ENCODE data around the gene ERBIN.
"Not testable (repeated sequence)": the region's sequence is repeated elsewhere in the genome, so short reads cannot be mapped to it uniquely, and the experiment has no call there.

ERBIN gene

DNA sequence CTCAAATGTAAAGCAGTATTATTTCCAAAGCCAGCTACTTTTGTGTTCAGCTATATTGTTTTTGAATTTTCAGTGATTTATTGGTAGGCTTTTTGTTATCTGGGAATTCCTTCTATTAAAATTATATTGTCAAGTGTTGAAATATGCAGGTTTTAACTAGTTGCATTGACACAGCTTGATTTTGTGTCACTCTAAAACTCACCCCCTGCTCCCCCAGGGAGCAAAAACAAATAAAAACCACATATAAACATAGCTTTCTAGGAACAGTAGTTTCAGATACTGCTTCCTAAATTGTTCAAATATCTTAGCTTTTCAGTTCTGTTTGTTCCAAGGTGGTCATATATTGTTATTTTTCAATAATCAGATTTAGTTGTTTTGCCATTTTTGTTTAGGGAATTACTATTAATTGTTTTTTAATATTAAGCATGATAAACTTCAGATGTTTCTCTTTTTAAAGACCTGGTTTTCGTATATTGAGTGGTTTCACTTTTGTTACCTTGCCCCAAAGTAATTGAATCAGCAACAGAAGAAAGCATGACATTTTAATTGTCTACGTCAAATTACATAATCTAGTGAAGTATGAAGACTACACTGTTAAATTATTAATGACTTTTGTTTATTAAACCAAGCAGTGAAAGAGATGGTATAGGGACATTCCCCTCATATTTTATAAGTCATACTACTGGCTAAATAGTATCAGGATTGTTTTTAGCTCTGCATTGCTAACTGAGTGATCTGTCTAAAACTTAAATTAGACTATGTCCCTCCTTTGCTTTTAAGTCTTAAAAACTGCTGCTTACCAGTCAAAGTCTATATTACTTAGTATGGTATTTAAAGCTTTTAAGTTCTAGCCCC lies 43.4 kb downstream of the ERBIN start:
- DNase-seq, result no peak

DNA sequence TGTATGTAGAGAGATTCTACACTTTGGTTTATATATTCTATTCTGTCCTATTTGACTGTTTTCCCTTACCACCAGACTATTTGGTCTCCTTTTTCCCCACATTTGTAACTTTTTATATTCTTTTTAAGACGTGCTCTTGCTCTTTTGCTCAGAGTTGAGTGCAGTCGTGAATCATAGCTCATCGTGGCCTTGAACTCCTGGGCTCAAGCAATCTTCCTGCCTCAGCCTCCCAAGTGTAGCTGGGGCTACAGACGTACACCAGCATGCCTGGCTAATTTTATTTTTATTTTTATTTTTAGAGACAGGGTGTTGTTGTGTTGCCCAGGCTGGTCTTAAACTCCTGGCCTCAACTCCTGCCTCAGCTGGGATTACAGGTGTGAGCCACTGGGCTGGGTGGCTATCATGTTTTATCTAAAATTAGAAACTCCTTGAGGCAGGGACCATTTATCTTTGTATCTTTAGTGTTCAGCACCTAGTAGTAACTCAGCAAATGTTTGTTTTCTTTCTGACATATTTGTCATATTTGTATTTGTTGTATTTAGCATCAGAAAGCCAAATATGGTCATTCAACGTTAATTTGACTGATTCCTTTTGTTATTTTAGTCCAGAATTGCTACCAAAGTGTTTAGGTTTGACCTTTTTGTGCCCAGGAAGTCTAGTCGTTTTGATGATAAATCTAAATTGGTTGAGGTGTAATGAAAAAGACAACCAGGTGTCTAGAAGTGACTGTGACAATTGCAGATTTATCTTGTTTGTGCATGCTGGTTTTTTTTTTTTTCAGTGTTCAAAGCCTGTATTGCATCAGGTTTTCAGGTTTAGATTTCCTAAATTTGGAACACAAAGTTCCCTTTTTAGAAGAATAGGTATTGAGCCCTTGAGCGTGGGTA lies 44.3 kb downstream of the ERBIN start:
- no peak for DNase-seq

DNA sequence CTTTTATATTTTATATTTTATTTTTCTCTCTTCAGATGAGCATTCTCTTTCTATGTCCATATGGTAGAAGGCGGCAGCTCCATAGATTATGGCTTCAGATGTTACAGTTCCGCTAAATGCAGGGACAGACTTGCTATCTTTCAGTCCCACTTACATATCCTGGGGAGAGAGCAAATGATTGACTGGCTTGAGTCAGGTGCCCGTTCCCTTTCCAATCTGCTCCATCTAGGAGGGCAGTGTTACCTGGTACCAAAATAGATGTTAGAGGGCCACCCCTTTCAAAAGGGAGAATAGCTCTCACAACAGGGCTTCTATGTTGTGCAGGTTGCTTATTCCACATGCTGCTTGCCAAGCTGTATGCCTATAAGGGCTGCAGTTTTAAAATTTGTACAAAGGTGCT lies 45.3 kb downstream of the ERBIN start:
- DNase-seq, result no peak

DNA sequence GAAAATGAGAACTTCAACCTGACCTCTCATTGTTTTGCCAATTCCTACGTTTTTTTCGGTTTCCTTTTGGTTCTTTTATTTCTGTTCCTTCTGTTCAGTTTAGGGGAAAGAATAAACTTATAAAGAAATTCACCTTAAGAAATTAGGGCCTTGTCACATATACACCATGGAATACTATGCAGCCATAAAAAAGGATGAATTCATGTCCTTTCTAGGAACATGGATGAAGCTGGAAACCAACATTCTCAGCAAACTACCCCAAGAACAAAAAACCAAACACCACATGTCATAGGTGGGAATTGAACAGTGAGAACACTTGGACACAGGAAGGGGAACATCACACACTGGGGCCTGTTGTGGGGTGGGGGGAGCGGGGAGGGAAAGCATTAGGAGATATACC lies 46.5 kb downstream of the ERBIN start:
- DNase-seq, result not testable (repeated sequence)

DNA sequence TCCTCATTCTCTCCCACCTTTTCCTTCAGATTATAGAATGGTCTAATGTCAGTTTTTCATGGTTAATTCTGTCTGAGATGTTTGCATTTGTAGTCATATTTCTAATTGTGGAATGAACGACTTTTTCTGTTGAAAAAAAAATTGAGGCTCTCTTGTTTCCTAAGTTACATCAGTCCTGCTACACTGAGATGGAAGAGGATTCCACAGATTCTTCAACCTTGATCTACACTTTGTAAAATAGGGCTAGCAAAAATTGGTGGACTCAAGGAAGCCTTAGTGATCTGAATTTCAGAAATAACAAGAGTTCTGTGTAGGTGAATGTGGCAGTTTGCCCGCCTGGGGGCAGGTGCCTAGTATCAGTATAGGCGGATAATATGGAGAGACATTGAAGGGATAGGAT lies 51.9 kb downstream of the ERBIN start:
- DNase-seq, result no peak

DNA sequence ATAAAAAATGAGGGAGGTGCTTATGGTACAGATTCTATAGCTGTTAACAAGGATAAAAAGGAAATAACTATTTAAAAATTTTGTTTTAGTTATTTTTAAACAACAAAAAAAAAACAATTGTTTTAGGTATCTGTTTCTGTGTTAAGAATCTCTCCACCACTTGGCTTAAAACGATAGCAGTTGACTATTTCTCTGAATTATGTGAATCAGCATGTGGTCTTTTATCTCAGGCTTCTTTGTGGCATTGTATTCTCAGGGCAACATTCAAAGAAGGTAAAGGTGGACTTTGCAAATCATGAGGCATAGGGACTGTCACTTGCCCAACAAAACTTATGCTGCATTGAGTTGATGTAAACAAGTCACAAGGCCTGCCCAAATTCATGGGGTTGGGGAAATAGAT lies 55.2 kb downstream of the ERBIN start:
- DNase-seq, result no peak

DNA sequence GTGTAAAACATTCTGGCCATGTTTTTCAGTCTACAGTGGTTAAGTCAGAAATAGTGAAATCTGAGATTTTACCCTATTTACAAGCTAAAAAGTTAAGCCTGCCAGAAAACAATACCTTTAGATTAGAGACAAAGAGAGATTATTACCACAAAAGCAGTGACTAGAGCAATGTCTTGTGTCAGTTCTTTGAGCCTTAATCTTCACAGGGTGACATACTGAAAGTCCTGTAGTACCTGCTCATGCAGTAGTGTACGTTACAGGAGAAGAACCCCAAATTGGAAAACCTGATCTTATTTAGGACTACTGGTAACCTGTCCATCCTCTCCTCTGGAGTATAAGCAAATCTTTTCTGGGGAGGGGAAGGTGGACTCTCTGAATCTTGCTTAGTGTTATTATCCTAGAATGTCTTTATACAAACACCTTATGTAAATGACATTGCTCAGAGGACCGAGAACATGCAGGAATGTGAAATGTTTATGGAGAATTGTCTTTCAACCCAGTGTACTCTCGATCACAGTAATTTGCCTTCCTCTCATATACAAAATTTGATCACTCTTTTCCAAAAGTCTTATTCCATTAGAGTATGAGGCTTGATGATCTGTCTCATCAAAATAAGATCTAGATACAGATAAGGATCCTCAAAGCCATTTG lies 55.7 kb downstream of the ERBIN start:
- no peak for DNase-seq

DNA sequence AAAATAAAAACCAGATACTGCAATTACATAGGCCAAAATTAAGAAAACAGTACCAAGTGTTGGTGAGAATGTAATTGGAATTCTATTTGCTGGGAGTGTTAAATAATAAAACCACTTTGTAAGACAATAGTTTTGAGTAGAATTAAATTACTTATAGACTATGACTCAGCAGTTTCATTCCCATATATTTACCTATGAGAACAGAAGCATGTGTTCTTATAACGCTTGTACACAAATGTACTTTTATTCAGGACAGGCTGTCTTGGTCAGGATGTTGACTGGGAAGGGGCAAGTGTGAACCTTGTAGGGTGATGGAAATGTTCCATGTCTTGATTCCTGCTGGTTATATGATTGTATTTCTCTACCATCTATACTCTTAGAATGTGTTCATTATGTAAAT lies 56.3 kb downstream of the ERBIN start:
- DNase-seq, result no peak

DNA sequence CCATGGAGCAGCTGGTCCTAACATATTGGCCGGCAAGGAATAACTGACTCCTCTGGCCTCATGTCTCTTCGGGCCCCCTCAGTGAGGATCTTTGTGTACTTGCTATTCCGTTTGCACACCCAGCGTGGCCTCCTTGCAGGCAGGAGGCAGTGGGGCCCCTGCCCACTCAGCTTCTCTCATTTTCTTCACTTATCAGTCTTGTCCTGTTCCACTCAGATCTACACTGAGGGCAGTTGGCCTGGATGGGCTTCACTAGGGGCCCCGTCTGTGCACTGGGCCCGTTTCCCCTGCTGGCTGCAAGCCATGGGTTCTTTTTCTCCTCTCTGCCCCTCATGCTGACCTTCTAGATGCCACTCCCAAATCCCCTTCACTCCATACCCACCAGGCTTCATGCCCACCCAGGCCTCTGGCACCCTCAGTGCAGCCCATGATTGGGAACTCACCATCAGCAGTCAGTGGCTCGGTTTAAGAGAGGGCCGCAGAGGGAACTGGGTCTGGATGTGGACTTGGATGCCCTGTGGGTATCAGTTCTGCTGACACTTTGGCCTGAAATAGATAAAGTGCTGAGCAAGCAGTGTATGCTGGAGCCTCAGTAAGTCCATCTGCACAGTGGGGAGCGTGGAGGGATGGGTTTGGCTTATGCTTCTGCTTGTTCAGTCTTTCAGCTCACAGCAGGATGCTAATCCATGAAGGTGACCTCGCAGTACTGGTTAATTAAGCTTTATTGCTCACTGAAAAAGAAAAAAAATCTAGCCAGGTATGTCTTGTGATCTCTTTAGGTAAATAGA lies 57.9 kb downstream of the ERBIN start:
- no peak for DNase-seq

DNA sequence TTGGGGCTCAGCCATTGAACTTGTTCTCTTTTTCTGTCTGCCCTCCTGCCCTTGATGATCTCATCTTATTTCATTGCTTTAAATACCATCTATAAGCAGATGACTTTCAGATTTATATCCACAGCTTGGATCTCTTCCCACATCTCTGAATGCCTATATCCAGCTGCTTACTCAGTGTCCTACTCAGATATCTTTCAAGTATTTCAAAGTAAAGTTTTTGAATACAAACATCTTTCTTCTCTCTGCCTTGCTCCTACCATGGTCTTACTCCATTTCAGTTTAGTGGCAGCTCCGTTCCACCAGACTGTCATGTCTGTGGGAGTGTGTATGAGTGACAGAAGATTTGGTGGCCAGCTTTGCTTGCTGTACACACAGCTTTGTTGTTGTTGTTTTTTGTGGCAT lies 59.7 kb downstream of the ERBIN start:
- DNase-seq, result peak; percentile 91

DNA sequence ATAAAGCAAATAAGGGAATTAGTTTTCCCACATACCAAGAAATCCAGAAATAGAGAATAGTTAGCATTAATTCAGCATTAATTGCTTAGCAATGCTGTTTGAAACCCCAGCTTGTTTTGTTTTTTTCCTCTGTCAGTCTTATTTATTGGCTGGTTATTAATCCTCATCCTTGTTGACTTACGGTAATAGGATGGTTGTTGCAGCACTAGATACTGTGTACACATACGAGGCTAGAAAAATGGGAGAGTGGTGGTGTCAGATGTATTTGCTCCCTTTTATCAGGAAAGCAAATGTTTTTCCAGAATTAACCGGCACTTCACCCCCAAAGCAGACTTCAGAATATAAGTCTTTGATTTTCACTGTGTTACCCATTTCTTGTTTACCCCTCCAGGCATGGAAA lies 60.4 kb downstream of the ERBIN start:
- DNase-seq, result no peak

DNA sequence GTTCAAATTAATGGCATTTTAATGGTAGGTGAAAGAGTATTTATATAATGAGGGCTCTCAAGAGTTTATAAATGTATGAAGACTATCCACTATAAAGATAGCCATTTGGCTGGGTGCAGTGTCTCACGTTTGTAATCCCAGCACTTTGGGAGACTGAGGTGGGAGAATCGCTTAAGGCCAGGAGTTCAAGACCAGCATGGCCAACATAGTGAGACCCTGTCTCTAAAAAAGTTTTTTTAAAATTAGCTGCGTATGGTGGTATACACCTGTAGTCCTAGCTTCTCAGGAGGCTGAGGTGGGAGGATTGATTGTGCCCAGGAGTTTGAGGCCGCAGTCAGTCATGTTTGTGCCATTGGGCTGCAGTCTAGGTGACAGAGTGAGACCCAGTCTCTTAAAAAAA lies 61.6 kb downstream of the ERBIN start:
- DNase-seq, result no peak

DNA sequence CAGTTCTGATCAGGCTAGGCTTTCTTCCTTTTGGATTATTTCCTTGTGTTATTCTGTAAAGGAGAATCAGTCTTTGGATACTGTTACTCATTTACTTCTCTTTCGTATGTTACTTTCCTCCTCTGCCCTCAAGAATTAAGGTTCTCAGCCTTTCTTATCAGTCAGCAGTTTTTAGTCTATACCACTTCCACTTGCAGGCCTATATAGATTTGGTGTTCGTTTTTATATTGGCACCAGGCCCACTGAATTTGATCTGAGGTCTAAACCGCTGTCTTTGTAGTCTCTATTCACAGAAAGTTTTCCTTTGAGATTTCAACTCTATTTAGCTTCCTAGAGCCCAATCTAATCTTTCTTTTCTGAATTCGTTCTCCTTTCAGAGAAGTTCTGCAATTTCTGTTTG lies 62.8 kb downstream of the ERBIN start:
- DNase-seq, result no peak

DNA sequence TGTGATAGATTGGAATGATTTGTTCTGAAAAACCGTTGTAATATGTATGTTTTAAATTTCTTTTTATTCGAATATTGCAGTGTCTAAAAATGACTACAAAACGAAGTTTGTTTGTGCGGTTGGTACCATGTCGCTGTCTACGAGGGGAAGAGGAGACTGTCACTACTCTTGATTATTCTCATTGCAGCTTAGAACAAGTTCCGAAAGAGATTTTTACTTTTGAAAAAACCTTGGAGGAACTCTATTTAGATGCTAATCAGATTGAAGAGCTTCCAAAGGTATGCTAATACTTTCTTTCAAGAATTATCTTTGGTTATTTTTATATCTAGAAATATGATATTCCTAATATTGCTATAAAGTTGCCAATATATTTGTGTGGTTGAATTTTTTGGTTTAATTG lies 66.3 kb downstream of the ERBIN start:
- DNase-seq, result no peak

DNA sequence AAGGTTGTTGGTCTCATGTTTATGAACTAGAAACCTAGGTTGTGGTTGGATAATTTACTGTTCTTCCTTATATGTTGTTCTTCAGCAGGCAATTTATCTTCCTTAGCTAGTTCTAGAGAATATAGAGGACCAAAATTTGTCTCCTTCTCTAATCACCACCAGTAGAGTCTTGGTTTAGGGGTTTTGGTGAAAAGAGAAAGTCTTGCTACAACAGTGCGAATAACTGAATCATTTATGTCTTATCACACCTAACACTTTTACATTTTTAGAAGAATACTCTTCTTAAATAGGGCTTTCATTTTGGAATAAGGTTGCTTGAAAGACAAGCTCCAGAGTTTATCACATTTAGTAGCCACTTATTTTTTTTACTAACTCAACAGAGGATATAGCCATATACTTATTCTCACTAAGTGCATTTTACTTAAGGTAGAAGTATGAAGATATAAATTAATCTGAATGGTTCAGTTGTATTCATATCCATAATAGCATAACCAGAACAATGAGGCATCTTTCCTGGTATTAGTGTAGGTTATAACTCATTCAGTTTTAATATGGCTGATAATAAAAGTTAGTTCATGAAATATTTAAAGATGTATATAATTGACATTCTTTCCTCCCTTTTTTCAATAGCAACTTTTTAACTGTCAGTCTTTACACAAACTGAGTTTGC lies 67.9 kb downstream of the ERBIN start:
- DNase-seq, result no peak

DNA sequence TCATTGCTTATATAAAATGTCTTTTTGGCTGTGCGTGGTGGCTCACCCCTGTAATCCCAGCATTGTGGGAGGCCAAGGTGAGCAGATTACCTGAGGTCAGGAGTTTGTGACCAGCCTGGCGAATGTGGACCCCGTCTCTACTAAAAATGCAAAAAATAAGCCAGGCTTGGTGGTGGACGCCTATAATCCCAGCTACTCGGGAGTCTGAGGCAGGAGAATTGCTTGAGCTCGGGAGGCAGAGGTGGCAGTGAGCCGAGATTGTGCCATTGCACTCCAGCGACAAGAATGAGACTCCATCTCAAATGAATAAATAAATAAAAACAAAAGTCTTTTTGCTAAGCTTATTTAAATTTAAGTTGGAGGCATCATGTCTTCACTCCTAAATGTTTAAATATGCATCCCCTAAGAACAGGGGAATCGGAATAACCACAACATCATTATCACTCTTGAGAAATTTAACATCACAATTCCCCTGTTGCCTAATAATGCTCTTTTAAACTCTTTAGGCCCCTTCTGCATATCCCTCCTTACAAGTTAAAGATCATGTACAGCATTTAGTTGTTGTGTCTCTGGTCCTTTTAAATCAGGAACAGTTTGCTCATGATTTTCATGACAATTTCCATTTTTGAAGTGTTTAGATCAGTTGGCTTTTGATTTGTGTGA lies 72.8 kb downstream of the ERBIN start:
- no peak for DNase-seq

DNA sequence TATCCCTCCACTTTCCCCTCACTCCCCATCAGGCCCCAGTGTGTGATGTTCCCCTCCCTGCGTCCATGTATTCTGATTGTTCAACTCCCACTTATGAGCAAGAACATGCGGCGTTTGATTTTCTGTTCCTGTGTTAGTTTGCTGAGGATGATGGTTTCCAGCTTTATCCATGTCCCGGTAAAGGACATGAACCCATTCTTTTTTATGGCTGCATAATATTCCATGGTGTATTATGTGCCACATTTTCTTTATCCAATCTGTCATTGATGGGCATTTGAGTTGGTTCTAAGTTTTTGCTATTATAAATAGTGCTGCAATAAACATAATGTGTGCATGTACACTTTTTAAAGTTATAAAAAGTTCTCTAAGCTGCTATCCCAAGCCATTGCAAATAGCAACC lies 75.6 kb downstream of the ERBIN start:
- no peak for DNase-seq

DNA sequence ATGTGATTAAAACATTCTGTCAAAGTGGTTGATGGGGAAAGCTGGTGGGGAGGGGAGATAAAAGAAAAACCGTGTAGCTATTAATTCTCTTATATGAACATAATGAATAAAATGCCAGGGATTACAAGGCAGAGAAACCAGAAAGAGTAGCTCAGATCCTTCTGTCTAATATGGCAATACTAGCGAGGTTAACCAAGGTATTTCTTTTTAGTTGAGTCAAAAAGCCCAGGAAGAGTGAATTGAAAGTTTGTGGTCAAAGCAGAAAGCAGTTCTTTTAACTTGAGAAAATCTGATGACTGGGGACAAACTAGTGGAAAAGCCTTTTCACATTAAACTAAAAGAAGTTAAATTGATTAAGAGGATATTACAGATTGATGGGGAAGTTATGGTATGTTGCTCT lies 76.0 kb downstream of the ERBIN start:
- no peak for DNase-seq

DNA sequence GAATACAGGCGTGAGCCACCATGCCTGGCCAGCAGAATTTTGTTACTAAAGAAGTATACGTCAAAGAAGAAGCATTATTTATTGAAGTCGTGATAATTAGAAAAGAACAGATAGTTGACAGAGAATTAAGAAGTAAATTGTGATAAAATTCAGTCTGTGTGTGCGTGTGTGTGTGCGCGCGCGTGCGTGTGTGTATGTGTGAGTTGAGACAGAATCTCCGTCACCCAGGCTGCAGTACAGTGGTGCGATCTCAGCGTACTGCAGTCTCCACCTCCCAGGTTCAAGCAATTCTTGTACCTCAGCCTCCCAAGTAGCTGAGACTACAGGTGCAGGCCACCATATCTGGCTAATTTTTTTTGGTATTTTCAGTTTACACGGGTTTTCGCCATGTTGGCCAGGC lies 77.8 kb downstream of the ERBIN start:
- no peak for DNase-seq

DNA sequence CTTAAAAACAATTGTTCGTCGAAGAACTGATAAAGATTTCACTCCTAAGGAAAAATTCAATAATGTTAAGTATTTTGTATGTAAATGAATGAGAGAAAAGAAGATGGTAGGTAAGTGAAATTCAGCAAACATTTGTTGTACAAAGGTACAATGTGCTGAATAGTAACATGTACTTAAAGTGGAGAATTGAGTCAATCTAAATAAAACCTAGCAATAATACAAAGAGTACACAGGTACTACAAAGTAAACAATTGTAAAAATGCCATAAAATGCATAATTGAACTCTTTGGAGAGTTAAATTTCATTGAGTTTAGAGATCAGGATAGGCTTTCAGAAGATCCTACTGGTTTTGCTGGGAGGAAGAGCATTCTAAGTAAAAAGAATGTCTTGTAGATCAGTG lies 82.9 kb downstream of the ERBIN start:
- DNase-seq, result no peak

DNA sequence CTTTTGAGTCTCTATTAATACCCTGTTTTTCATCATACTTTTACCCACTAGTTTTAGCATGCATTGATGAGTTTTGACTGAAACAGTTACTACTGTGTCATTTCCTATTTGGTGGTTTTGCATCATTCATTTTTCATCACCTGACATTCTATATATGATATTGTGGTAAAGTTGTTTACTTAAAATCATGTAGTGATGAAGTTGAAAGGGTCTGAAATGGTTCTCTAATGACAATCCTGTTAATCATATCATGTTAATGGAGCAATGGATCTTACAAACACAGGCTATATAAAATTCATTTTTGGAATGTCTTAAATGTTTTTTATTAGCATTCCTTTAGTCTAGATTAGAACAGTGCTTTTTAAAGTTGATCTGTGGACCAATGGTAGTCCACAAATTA lies 84.1 kb downstream of the ERBIN start:
- DNase-seq, result peak; percentile 28

DNA sequence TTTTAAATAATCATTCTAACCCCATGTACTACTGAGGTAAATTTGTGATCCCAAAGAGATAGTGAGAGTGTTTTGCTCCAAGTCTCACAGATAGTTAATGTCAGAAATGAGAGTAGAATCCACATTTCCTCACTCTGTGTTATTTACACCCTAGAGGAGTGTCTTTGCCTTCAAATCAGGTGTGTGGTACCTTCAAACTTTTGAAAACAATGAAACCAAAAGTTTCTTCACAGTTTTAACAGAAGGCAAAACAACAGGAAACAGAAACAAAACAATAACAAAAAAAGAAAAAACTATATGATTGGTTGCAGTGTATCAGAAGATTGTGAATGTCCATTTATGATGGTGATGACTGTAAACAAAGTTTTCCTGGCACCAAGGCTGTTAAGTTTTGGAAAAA lies 85.9 kb downstream of the ERBIN start:
- DNase-seq, result no peak

Measured in fibroblast of upper back skin (primary cell).